K562 treated with DMSO at 1 percent for 48 hours (cell line): ENCODE results near the gene NLRP10. TPM values are rescaled to one million over a fixed set of nuclear protein-coding genes. Genes with fewer than 3 reads are reported as not detected.

ENCODE experiments used
- total RNA-seq: library from RNA; unstranded; fragments of 300-600 nt; gene quantifications from 2 replicates; pipeline ENCODE4 v1.2.3, GENCODE V29; 2022; ENCODE audit warnings: low replicate concordance; ENCODE audit errors: extremely low read depth

NLRP10 gene
- not detected in 2 replicates for total RNA-seq

GRCh38 chr11:7965386-7965785 is at the start of gene NLRP10:
Gene NLRP10, minus strand, starts transcription at chr11:7965447. Its CDS starts 1,952 bp downstream, at chr11:7963495.

GRCh38 chr11:7986768-7987559 is 21.7 kb upstream of the NLRP10 start, which contains the start of gene EIF3F:
Gene EIF3F, plus strand, starts transcription at chr11:7987337. Its CDS starts 16 bp downstream, at chr11:7987353.

GRCh38 chr11:7941608-7942007 is 23.6 kb downstream of the NLRP10 start, which contains the start of gene OR10A3:
Gene OR10A3, minus strand, starts transcription at chr11:7941708. Its CDS starts 2,188 bp downstream, at chr11:7939520.

GRCh38 chr11:7931168-7931567 is 34.1 kb downstream of the NLRP10 start, which contains the start of gene OR10A6:
Gene OR10A6, minus strand, starts transcription at chr11:7931268. Its CDS starts 2,606 bp downstream, at chr11:7928662.

Other genes with a start within 250 kb of the NLRP10 start
- gene OR5P2, start 168.5 kb downstream of the NLRP10 start, total RNA-seq, result not detected in 2 replicates
- gene OR5P3, start 134.6 kb downstream of the NLRP10 start, total RNA-seq, result not detected in 2 replicates
- gene OR10A6, start 34.2 kb downstream of the NLRP10 start, total RNA-seq, result not detected in 2 replicates
- gene OR10A3, start 23.7 kb downstream of the NLRP10 start, total RNA-seq, result not detected in 2 replicates
- 734 TPM in 1 of 2 replicates, not detected in the other for gene EIF3F, start 21.9 kb upstream of the NLRP10 start, total RNA-seq
- gene TUB, start 115.8 kb upstream of the NLRP10 start, total RNA-seq, result not detected in 2 replicates
- not detected in 2 replicates for gene RIC3, start 203.6 kb upstream of the NLRP10 start, total RNA-seq